SK-N-SH (cell line): ENCODE results near the gene RAPSN.

Experiments
- EZH2phosphoT487 ChIP-seq: fragments of 200-600 bp; sonication (generic); IDR thresholded peaks from 2 replicates; pipeline ENCODE4 v1.6.1; 2017; ENCODE audit warnings: low read depth, mixed run types, mild to moderate bottlenecking, antibody characterized with exemption, moderate library complexity, borderline replicate concordance
- JUND ChIP-seq: IDR thresholded peaks from 2 replicates; pipeline ENCODE4 v1.4.0; 2012
- NFIC ChIP-seq: IDR thresholded peaks from 2 replicates; pipeline ENCODE4 v1.4.0; 2012; ENCODE audit warnings: borderline replicate concordance
- TF ChIP-seq, protein P1 (sequence below): fragments of 200-600 bp; sonication (generic); IDR thresholded peaks from 2 replicates; pipeline ENCODE4 v1.6.1; 2017; ENCODE audit warnings: antibody characterized with exemption, mild to moderate bottlenecking, moderate library complexity
- TF ChIP-seq, protein P2 (sequence below): IDR thresholded peaks from 2 replicates; pipeline ENCODE4 v1.6.1; 2012; ENCODE audit warnings: mild to moderate bottlenecking, low read depth, low read length, moderate library complexity

DNA sequence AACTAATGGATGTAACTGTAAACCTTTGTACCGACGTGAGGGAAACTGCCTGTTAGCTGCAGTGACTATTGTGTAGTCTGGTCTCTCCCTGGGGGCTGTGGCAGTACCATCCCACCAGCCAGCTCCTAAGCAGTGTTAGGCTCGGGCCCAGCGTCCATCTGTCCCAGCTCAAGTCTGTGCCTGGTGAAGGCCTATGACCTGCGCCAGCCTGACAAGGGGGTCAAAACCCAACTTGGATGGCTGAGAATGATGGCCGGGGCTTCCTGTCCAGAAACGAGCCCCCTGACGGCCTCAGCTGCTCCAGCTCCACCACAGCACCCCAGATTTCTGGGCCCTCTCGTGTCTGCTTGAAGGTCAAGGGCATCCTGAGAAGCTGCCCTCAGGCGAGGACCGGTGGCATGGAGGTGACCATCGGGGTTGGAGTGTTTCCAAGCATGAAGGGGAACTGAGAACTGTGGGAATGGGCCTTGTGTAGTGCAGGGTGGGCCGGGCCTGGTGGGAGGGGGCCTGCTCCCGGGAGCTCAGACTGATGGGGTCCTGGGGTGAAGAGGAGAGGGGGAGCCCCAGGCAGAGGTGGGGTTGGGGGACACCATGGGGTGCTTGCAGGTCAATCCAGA, 56.3 kb downstream of the RAPSN start:
- TF ChIP-seq JUND (no peak), EZH2phosphoT487 (no peak), NFIC (no peak)
- TF ChIP-seq, protein P1, sequence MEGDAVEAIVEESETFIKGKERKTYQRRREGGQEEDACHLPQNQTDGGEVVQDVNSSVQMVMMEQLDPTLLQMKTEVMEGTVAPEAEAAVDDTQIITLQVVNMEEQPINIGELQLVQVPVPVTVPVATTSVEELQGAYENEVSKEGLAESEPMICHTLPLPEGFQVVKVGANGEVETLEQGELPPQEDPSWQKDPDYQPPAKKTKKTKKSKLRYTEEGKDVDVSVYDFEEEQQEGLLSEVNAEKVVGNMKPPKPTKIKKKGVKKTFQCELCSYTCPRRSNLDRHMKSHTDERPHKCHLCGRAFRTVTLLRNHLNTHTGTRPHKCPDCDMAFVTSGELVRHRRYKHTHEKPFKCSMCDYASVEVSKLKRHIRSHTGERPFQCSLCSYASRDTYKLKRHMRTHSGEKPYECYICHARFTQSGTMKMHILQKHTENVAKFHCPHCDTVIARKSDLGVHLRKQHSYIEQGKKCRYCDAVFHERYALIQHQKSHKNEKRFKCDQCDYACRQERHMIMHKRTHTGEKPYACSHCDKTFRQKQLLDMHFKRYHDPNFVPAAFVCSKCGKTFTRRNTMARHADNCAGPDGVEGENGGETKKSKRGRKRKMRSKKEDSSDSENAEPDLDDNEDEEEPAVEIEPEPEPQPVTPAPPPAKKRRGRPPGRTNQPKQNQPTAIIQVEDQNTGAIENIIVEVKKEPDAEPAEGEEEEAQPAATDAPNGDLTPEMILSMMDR: no peak
- TF ChIP-seq, protein P2, sequence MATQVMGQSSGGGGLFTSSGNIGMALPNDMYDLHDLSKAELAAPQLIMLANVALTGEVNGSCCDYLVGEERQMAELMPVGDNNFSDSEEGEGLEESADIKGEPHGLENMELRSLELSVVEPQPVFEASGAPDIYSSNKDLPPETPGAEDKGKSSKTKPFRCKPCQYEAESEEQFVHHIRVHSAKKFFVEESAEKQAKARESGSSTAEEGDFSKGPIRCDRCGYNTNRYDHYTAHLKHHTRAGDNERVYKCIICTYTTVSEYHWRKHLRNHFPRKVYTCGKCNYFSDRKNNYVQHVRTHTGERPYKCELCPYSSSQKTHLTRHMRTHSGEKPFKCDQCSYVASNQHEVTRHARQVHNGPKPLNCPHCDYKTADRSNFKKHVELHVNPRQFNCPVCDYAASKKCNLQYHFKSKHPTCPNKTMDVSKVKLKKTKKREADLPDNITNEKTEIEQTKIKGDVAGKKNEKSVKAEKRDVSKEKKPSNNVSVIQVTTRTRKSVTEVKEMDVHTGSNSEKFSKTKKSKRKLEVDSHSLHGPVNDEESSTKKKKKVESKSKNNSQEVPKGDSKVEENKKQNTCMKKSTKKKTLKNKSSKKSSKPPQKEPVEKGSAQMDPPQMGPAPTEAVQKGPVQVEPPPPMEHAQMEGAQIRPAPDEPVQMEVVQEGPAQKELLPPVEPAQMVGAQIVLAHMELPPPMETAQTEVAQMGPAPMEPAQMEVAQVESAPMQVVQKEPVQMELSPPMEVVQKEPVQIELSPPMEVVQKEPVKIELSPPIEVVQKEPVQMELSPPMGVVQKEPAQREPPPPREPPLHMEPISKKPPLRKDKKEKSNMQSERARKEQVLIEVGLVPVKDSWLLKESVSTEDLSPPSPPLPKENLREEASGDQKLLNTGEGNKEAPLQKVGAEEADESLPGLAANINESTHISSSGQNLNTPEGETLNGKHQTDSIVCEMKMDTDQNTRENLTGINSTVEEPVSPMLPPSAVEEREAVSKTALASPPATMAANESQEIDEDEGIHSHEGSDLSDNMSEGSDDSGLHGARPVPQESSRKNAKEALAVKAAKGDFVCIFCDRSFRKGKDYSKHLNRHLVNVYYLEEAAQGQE: no peak
